ENCODE data around the gene UBAC2.

UBAC2 gene

GRCh38 chr13:99345345-99345744, 144.7 kb downstream of the UBAC2 start:
- Histone ChIP-seq H3K27me3 (no peaks in the 10 kb centered on the region), H3K4me1 (no peaks in the 10 kb centered on the region), H3K9me3 (no peaks in the 10 kb centered on the region), H3K4me3 (ENCODE audit: low read depth, low read length) (no peak overlapping the region), H3K36me3 (peaks cover 18% of the 10 kb centered on the region)
- no peak for TF ChIP-seq CTCF (IDR thresholded peaks at IDR 0.05; ENCODE audit: low read depth, low read length)
- no peak for DNase-seq

GRCh38 chr13:99346335-99347042, 145.8 kb downstream of the UBAC2 start:
- no peaks in the 10 kb centered on the region for H3K27me3 ChIP-seq
- H3K4me1 ChIP-seq = no peaks in the 10 kb centered on the region
- no peaks in the 10 kb centered on the region for H3K9me3 ChIP-seq
- TF ChIP-seq CTCF (IDR thresholded peaks at IDR 0.05; ENCODE audit: low read depth, low read length) = no peak
- H3K4me3 ChIP-seq (ENCODE audit: low read depth, low read length) = no peak overlapping the region
- DNase-seq = no peak
- H3K36me3 ChIP-seq = peaks cover 18% of the 10 kb centered on the region

- H3K9me3 ChIP-seq = no peaks in the 10 kb centered on the region
- no peaks in the 10 kb centered on the region for H3K4me1 ChIP-seq
- no peak for TF ChIP-seq CTCF (IDR thresholded peaks at IDR 0.05; ENCODE audit: low read depth, low read length)
- DNase-seq = no peak
- peaks cover 13% of the 10 kb centered on the region for H3K36me3 ChIP-seq
- no peak overlapping the region for H3K4me3 ChIP-seq (ENCODE audit: low read depth, low read length)
- H3K27me3 ChIP-seq = no peaks in the 10 kb centered on the region
Observed at GRCh38 chr13:99347335-99347878, 146.8 kb downstream of the UBAC2 start.

DNA sequence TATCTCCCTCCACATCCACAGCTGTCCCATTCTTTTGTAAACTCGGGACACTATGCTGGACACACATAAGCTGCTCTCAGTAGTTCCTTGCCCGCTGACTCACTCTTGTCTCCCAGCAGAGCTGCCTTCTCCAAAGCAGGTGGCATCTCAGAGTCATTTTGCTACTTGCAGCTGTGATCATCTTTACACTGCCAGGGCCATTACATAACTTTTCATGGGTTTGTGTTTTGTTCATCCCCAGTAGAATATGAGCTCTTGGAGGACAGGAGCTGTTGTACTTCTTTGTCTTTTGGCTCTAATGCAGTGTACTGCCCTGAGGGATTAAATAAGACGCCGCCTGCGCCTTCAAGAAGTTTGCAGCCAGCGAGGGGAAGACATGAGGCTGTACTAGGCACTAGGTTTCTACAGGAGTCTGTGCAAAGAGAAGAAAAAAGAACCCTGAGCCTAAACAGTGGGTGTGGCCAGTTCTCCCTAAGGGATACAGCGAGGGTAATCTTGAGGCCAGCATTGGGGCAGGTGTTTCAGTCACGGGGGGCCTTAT, 147.3 kb downstream of the UBAC2 start:
- no peak for TF ChIP-seq CTCF (IDR thresholded peaks at IDR 0.05; ENCODE audit: low read depth, low read length)
- Histone ChIP-seq H3K36me3 (peaks cover 9% of the 10 kb centered on the region; the same call in 1 of the 2 replicates), H3K4me1 (no peaks in the 10 kb centered on the region), H3K9me3 (no peaks in the 10 kb centered on the region), H3K27me3 (no peaks in the 10 kb centered on the region), H3K4me3 (ENCODE audit: low read depth, low read length) (no peak overlapping the region)
- no peak for DNase-seq

- TF ChIP-seq CTCF (IDR thresholded peaks at IDR 0.05; ENCODE audit: low read depth, low read length) = no peak
- no peaks in the 10 kb centered on the region for H3K4me1 ChIP-seq
- no peaks in the 10 kb centered on the region for H3K9me3 ChIP-seq
- H3K4me3 ChIP-seq (ENCODE audit: low read depth, low read length) = no peak overlapping the region
- no peak for DNase-seq
- no peaks in the 10 kb centered on the region for H3K27me3 ChIP-seq
- H3K36me3 ChIP-seq = peaks cover 6% of the 10 kb centered on the region; the same call in 1 of the 2 replicates
Observed at GRCh38 chr13:99350191-99350590, 149.5 kb downstream of the UBAC2 start.

GRCh38 chr13:99351772-99352171, 151.1 kb downstream of the UBAC2 start:
- Histone ChIP-seq H3K36me3 (peaks cover 3% of the 10 kb centered on the region; the same call in 1 of the 2 replicates), H3K4me1 (no peaks in the 10 kb centered on the region), H3K27me3 (no peaks in the 10 kb centered on the region), H3K4me3 (ENCODE audit: low read depth, low read length) (no peak overlapping the region), H3K9me3 (no peaks in the 10 kb centered on the region)
- DNase-seq = no peak
- no peak for TF ChIP-seq CTCF (IDR thresholded peaks at IDR 0.05; ENCODE audit: low read depth, low read length)
